Neural crest cell (in vitro differentiated cells): ENCODE data around the gene CCDC30. TPM values are rescaled to one million over a fixed set of nuclear protein-coding genes. Genes with fewer than 3 reads are reported as not detected.

Experiments used
- DNase-seq: peaks from one replicate; pipeline ENCODE4 v3.0.0; 2021; ENCODE audit warnings: low read depth, mixed read lengths, low spot score
- H3K27ac Mint-ChIP-seq: one replicate; pipeline ENCODE4 v1.8.0; 2021; ENCODE audit warnings: mild to moderate bottlenecking, mixed read lengths; ENCODE audit not compliant: unreplicated experiment
- H3K27me3 Mint-ChIP-seq: 2 replicates; pipeline ENCODE4 v1.8.0; 2021; ENCODE audit warnings: low read depth, mild to moderate bottlenecking, mixed read lengths
- H3K36me3 Mint-ChIP-seq: 2 replicates; pipeline ENCODE4 v1.8.0; 2021; ENCODE audit warnings: low read depth, mild to moderate bottlenecking, mixed read lengths
- H3K4me1 Mint-ChIP-seq: 2 replicates; pipeline ENCODE4 v1.8.0; 2021; ENCODE audit warnings: mixed read lengths
- H3K4me3 Mint-ChIP-seq: one replicate; pipeline ENCODE4 v1.8.0; 2021; ENCODE audit warnings: mild to moderate bottlenecking, mixed read lengths
- H3K9me3 Mint-ChIP-seq: 2 replicates; pipeline ENCODE4 v1.8.0; 2021; ENCODE audit warnings: mixed read lengths
- long read RNA-seq: library from polyadenylated mRNA; unstranded; transcript quantifications from one replicate; pipeline ENCODE4 v2.0.0, GENCODE V29; 2020
- total RNA-seq: library from RNA; stranded (reverse); gene quantifications from 2 replicates; pipeline ENCODE4 v1.2.1, GENCODE V29; 2021
- TF ChIP-seq, protein P1 (sequence below): fragments of 200-600 bp; sonication (generic); conservative IDR thresholded peaks from 2 replicates; pipeline ENCODE4 v1.5.0; 2021; ENCODE audit warnings: antibody characterized with exemption, mild to moderate bottlenecking

Gene CCDC30
- total RNA-seq, result 6.9 and 7.5 TPM in 2 replicates
- long read RNA-seq, partial matches to known transcripts, result 2 of 9 reads
- long read RNA-seq, other reads (novel, unspliced or antisense), result 7 of 9 reads

DNA sequence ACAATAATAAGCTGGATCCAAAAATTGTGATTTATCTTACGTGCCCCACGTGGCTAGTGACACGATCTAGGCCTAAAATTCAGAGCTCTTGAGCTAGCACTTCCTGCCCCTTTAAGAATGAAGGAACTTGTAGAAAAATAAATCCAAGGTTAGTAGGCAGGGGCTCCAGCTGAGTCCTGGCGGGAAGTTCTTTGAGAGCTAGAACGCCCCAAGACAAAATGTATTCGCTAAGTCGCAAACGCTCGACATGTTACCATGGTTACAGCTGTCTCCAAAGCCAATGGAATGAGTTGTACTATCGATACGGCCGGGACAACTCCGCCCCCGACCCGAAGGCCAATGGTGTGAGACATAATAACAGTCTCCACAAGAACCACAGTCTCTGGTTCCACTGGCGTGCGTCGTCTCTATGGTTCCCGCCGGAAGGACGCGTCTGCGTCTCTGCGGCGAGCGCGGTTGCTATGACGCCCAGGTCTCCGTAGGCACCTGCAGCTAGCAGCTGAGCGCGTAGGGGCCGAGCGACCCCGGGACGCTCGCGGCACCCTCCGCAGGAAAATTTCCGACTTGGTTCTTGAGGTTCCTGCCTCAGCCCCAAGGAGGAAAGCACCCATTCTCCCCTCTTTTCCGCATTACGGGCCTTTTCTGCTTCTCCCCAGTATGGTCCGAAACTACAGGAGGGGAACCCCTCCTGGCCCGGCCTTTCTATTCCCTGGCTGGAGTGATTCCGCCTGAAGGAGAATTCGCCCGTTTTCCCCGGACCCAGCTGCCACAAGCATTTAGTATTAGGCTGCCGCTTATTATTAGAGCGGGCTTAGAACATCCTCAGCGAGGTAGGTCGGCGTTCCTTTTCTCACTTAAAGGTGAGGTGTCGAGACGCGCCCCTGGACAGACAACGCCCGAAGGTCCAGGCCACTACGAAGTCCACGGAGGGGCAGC, at the start of gene CCDC30:
CCDC30 (plus strand) TSS at position 459 of the 936 bp plus-strand sequence. CDS start 17,266 bp downstream, outside the sequence.
- Mint-ChIP-seq H3K9me3 (no peaks in the 10 kb centered on the region), H3K4me3 (peak within 1 kb of the TSS; percentile 97), H3K36me3 (peaks cover under 1% of the 10 kb centered on the region), H3K27me3 (no peaks in the 10 kb centered on the region), H3K4me1 (peaks cover 29% of the 10 kb centered on the region), H3K27ac (peak within 1 kb of the TSS; percentile 90)
- DNase-seq, result peak; percentile 80
- TF ChIP-seq, protein P1, sequence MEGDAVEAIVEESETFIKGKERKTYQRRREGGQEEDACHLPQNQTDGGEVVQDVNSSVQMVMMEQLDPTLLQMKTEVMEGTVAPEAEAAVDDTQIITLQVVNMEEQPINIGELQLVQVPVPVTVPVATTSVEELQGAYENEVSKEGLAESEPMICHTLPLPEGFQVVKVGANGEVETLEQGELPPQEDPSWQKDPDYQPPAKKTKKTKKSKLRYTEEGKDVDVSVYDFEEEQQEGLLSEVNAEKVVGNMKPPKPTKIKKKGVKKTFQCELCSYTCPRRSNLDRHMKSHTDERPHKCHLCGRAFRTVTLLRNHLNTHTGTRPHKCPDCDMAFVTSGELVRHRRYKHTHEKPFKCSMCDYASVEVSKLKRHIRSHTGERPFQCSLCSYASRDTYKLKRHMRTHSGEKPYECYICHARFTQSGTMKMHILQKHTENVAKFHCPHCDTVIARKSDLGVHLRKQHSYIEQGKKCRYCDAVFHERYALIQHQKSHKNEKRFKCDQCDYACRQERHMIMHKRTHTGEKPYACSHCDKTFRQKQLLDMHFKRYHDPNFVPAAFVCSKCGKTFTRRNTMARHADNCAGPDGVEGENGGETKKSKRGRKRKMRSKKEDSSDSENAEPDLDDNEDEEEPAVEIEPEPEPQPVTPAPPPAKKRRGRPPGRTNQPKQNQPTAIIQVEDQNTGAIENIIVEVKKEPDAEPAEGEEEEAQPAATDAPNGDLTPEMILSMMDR, result no peak

- no peak overlapping the region for H3K27ac Mint-ChIP-seq
- H3K36me3 Mint-ChIP-seq, result no peaks in the 10 kb centered on the region
- no peak for DNase-seq
- peaks cover 5% of the 10 kb centered on the region for H3K27me3 Mint-ChIP-seq
- no peak overlapping the region for H3K4me3 Mint-ChIP-seq
- no peaks in the 10 kb centered on the region for H3K4me1 Mint-ChIP-seq
- TF ChIP-seq, protein P1, result no peak
- H3K9me3 Mint-ChIP-seq, result no peaks in the 10 kb centered on the region
These were observed 48.3 kb upstream of the CCDC30 start for GRCh38 chr1:42414551-42415496.

- no peaks in the 10 kb centered on the region for H3K27me3 Mint-ChIP-seq
- TF ChIP-seq, protein P1, result no peak
- no peaks in the 10 kb centered on the region for H3K36me3 Mint-ChIP-seq
- no peaks in the 10 kb centered on the region for H3K4me1 Mint-ChIP-seq
- no peaks in the 10 kb centered on the region for H3K9me3 Mint-ChIP-seq
- H3K27ac Mint-ChIP-seq, result no peak overlapping the region
- no peak overlapping the region for H3K4me3 Mint-ChIP-seq
- DNase-seq, result no peak
These were observed 45.9 kb upstream of the CCDC30 start for GRCh38 chr1:42417166-42417565.

DNA sequence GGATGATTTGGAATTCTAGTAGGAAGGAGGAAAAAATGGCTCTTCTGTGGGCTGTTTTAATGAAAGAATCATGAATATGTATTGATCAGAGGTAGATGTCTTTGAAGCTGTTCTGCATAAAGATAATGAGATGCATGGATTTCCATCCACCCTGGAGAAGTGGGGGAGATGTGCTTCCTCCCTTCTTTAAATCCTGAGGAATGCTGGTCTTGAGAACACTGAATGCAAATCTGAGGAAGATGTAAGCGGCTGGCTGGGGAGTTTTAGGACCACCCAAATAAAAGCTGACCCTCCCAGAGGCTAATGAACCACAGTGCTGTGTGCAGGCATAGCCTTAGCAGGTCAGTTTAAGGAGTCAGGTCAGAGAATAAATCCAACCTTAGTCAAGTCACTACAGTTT, 44.6 kb upstream of the CCDC30 start:
- H3K27ac Mint-ChIP-seq, result no peak overlapping the region
- H3K9me3 Mint-ChIP-seq, result no peaks in the 10 kb centered on the region
- TF ChIP-seq, protein P1, result no peak
- no peak for DNase-seq
- H3K27me3 Mint-ChIP-seq, result no peaks in the 10 kb centered on the region
- H3K4me3 Mint-ChIP-seq, result no peak overlapping the region
- H3K4me1 Mint-ChIP-seq, result peaks cover 6% of the 10 kb centered on the region
- no peaks in the 10 kb centered on the region for H3K36me3 Mint-ChIP-seq

- Mint-ChIP-seq H3K27ac (no peak overlapping the region), H3K9me3 (no peaks in the 10 kb centered on the region), H3K36me3 (no peaks in the 10 kb centered on the region), H3K4me3 (no peak overlapping the region), H3K27me3 (no peaks in the 10 kb centered on the region), H3K4me1 (peaks cover 6% of the 10 kb centered on the region)
- no peak for DNase-seq
- TF ChIP-seq, protein P1, result no peak
These were observed 43.8 kb upstream of the CCDC30 start for GRCh38 chr1:42419126-42419821.
